ENCODE results near the gene CXCL17. TPM values are rescaled to one million over a fixed set of nuclear protein-coding genes. Genes with fewer than 3 reads are reported as not detected.
A peak's percentile ranks its signal among the peaks of the same experiment; 100 is the strongest.

CXCL17 gene
- total RNA-seq, 1 donor from 2014 or later, result not detected

- DNase-seq (ENCODE audit: low read depth in 2 of 2), result peak; percentile 65 to 76
These were observed 41.1 kb downstream of the CXCL17 start for GRCh38 chr19:42401365-42402303.

GRCh38 chr19:42400404-42400803 lies 42.3 kb downstream of the CXCL17 start:
- no peak for DNase-seq (ENCODE audit: low read depth in 2 of 2)

GRCh38 chr19:42397263-42398166 lies 45.2 kb downstream of the CXCL17 start:
- peak in 1 of 2 donors; percentile 52 for DNase-seq (ENCODE audit: low read depth in 2 of 2)

GRCh38 chr19:42396381-42397262 lies 46.1 kb downstream of the CXCL17 start:
- DNase-seq (ENCODE audit: low read depth in 2 of 2), result peak; percentile 97 to 99

GRCh38 chr19:42394751-42395150 lies 48.0 kb downstream of the CXCL17 start:
- DNase-seq (ENCODE audit: low read depth in 2 of 2), result no peak

GRCh38 chr19:42392165-42392564 lies 50.6 kb downstream of the CXCL17 start:
- no peak for DNase-seq (ENCODE audit: low read depth in 2 of 2)

GRCh38 chr19:42389899-42390298 lies 52.8 kb downstream of the CXCL17 start, which contains the start of gene CNFN:
Gene CNFN (minus strand): TSS chr19:42390297. CDS start chr19:42389037, 1,260 bp downstream.
- no peak for DNase-seq (ENCODE audit: low read depth in 2 of 2)

GRCh38 chr19:42388851-42389489 lies 53.8 kb downstream of the CXCL17 start:
- no peak for DNase-seq (ENCODE audit: low read depth in 2 of 2)

- DNase-seq (ENCODE audit: low read depth in 2 of 2), result peak in 1 of 2 donors; percentile 35
These were observed 55.6 kb downstream of the CXCL17 start for GRCh38 chr19:42386974-42387707.

- DNase-seq (ENCODE audit: low read depth in 2 of 2), result no peak
These were observed 62.6 kb downstream of the CXCL17 start for GRCh38 chr19:42380155-42380554.

Other genes starting within 250 kb of the CXCL17 start
- gene DEDD2, start 225.3 kb downstream of the CXCL17 start, total RNA-seq, result 15.0 and 20.9 TPM in 2 replicates
- 4.9 and 6.2 TPM in 2 replicates for gene ZNF526, start 222.6 kb downstream of the CXCL17 start, total RNA-seq
- gene GSK3A, start 200.3 kb downstream of the CXCL17 start, total RNA-seq, result 8.9 and 13.9 TPM in 2 replicates
- gene ERF, start 187.8 kb downstream of the CXCL17 start, total RNA-seq, result 18.4 and 31.1 TPM in 2 replicates
- gene CIC, start 173.7 kb downstream of the CXCL17 start, total RNA-seq, result 8.7 and 14.0 TPM in 2 replicates
- 0.13 and 0.51 TPM in 2 replicates for gene PRR19, start 140.8 kb downstream of the CXCL17 start, total RNA-seq
- 34.0 and 36.9 TPM in 2 replicates for gene PAFAH1B3, start 140.3 kb downstream of the CXCL17 start, total RNA-seq
- 0.25 and 0.26 TPM in 2 replicates for gene TMEM145, start 129.6 kb downstream of the CXCL17 start, total RNA-seq
- 15.3 and 27.6 TPM in 2 replicates for gene MEGF8, start 117.3 kb downstream of the CXCL17 start, total RNA-seq
- 0.13 TPM in 1 of 2 replicates, not detected in the other for gene CNFN, start 52.6 kb downstream of the CXCL17 start, total RNA-seq
- 5.0 and 6.3 TPM in 2 replicates for gene LIPE, start 15.6 kb downstream of the CXCL17 start, total RNA-seq
- gene CEACAM1, start 85.5 kb upstream of the CXCL17 start, total RNA-seq, result 10.9 and 35.7 TPM in 2 replicates
- gene CEACAM8, start 152.0 kb upstream of the CXCL17 start, total RNA-seq, result not detected in 2 replicates

Measured in dermis microvascular lymphatic vessel endothelial cell (primary cell).